Skeletal muscle tissue (tissue), 4 donors: Measurements from ENCODE around the gene POU2F1. TPM values are rescaled to one million over a fixed set of nuclear protein-coding genes. Genes with fewer than 3 reads are reported as not detected.
A peak's percentile ranks its signal among the peaks of the same experiment; 100 is the strongest.

Experiments
- H3K27ac ChIP-seq: one replicate; pipeline ENCODE4 v1.7.0; 2013; ENCODE audit warnings: mild to moderate bottlenecking, low read depth, low read length, inconsistent platforms
- H3K27me3 ChIP-seq, 3 donors: one replicate each; pipeline ENCODE4 v1.7.0; 2013; ENCODE audit warnings: low read length in 3 of 3; ENCODE audit not compliant: control insufficient read depth in 3 of 3, insufficient read depth in 3 of 3
- H3K36me3 ChIP-seq, 3 donors: one replicate each; pipeline ENCODE4 v1.7.0; 2013; ENCODE audit warnings: low read length in 3 of 3; ENCODE audit not compliant: control insufficient read depth in 3 of 3, insufficient read depth in 3 of 3
- H3K4me1 ChIP-seq, 3 donors: one replicate each; pipeline ENCODE4 v1.7.0; 2013; ENCODE audit warnings: low read length in 3 of 3, mild to moderate bottlenecking in 3 of 3; ENCODE audit not compliant: control insufficient read depth in 3 of 3, insufficient read depth in 3 of 3
- H3K4me3 ChIP-seq, 3 donors: one replicate each; pipeline ENCODE4 v1.7.0; 2013; ENCODE audit warnings: low read length in 3 of 3
- H3K9ac ChIP-seq, 3 donors: one replicate each; pipeline ENCODE4 v1.7.0; 2013; ENCODE audit warnings: low read length in 3 of 3, mild to moderate bottlenecking in 3 of 3, moderate library complexity in 2 of 3, low read depth in 1 of 3
- H3K9me3 ChIP-seq, 3 donors: one replicate each; pipeline ENCODE4 v1.7.0; 2013; ENCODE audit warnings: low read length in 3 of 3; ENCODE audit not compliant: control insufficient read depth in 3 of 3
- total RNA-seq: library from RNA; depleted of rRNA; stranded (reverse); fragments of >200 nt; gene quantifications from one replicate; pipeline ENCODE4 v1.2.3, GENCODE V29; 2014
- donor health status: Osteomylitis.

The POU2F1 gene
- total RNA-seq, 1 donor from 2014 or later: 11.5 TPM

DNA sequence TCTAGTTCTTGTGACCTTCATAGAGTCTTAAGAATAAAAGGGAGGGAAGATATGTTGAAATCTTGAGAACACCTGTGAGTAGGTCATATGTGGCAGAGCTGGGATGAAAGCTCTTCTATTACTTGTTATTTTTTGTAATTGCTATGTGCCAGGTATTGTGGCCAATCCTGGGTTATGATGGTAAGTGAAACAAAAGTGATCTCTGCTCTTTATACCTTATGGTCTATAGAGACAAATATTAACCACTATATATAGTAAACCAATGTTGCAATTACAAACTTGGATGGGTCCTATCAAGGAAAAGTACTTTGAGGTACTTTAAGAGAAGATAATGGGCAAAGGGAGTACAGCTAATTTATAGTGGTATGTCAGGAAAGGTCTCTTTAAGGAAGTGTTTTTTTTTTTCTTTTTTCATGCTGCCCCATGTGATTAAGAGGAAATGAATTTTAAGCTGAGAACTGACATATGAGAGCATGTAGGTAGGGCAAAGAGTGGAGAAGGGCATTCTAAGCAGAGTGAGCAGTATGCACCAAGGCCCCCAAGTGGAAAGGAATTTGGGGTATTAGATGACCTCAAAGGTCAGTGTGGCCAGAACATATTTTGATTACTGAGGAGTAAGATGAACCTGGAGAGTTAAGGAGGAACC, 43.3 kb downstream of the POU2F1 start:
- Histone ChIP-seq H3K4me3 (no peak overlapping the region), H3K27me3 (no peaks in the 10 kb centered on the region), H3K4me1 (peaks cover 10 to 30% (median 26%) of the 10 kb centered on the region in 3 donors), H3K27ac (no peak overlapping the region), H3K9ac (no peak overlapping the region), H3K36me3 (no peaks in the 10 kb centered on the region), H3K9me3 (no peaks in the 10 kb centered on the region)

DNA sequence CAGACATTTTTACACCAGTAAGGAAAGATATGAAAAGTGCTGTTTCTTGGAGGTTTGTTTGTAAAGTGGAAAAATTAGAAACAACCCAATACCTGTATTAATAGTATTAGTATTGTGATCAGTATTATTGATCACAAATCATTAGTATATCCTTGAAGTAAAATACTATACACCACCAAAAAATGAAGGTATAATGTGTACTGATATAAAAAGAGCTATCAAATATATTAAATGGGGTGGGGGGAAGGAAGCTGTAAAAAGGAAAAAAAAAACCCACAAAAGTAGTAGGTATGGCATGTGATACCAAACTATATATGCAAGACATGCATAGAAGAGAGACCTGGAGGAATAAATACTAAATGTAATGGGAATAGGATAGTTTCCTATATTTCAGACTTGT, 46.3 kb downstream of the POU2F1 start:
- H3K4me1 ChIP-seq: peaks cover 17 to 21% (median 20%) of the 10 kb centered on the region in 3 donors

DNA sequence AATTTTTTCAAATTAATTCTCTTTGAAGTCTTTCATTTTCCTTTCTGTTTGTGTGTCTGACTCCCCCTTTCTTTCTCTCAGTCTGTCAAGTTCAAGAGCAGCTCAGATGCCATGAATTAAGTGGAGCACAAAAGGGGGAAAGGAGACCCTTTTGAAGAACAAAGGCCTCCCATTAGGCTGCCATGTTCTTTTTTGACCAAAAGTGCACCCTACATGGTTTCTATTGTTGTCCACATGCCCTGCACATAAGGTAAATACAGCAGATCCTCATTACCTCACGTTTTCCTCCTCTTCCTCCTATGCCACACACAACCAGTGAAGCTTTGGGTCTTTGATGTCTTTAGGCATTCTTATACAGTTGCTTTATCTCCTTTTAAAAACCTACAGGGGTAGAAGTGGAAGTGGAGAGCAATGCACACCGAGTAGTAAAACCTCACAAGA, 47.7 kb downstream of the POU2F1 start:
- Histone ChIP-seq H3K27me3 (no peaks in the 10 kb centered on the region), H3K4me1 (peaks cover 14 to 19% (median 17%) of the 10 kb centered on the region in 3 donors), H3K4me3 (no peak overlapping the region), H3K27ac (no peak overlapping the region), H3K9me3 (no peaks in the 10 kb centered on the region), H3K36me3 (no peaks in the 10 kb centered on the region), H3K9ac (peak overlapping the region in 2 of 3 donors; percentile 35 to 42)

More for the DNA sequence above, 46.3 kb downstream of the POU2F1 start:
- Histone ChIP-seq H3K36me3 (no peaks in the 10 kb centered on the region), H3K9me3 (no peaks in the 10 kb centered on the region), H3K9ac (no peak overlapping the region), H3K4me3 (no peak overlapping the region), H3K27me3 (no peaks in the 10 kb centered on the region), H3K27ac (no peak overlapping the region)

DNA sequence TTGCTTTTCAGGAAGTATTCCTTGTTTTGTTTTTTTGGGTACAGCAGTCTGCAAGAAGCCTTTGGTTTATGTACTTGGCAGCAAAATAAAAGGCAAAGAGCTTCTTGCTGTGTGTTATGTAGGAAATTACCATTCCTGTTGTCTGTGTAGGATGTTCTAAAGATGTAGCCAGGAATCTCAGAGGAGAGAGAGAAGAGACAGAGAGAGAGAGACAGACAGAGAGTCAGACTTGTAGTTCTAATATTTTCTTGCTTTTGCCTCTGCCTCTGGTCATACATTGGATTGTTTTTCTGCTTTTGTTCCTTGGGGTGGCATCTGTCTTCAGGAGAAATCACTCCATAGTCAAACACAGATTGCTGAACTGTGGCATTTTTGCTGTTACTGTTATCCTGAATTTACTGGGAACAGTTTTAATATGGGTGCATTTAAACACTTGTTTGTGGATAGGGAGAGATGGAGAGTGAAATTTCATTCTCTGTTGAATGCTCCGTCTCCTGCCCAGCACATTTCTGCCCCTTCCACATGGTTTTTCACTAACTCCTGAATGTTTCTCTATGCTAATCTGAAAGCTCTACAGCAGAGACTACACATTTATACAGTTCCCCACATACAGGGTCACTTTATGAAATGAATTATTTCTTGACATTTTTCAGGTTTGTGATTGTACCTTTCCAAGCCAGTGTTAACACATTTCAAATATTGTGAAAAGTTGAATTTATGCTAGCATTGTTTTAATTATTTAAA, 49.8 kb downstream of the POU2F1 start:
- Histone ChIP-seq H3K27me3 (no peaks in the 10 kb centered on the region), H3K9ac (peak overlapping the region in 2 of 3 donors; percentile 1 to 24), H3K9me3 (no peaks in the 10 kb centered on the region), H3K4me3 (no peak overlapping the region), H3K4me1 (peaks cover 12 to 17% (median 14%) of the 10 kb centered on the region in 3 donors), H3K36me3 (no peaks in the 10 kb centered on the region), H3K27ac (no peak overlapping the region)

DNA sequence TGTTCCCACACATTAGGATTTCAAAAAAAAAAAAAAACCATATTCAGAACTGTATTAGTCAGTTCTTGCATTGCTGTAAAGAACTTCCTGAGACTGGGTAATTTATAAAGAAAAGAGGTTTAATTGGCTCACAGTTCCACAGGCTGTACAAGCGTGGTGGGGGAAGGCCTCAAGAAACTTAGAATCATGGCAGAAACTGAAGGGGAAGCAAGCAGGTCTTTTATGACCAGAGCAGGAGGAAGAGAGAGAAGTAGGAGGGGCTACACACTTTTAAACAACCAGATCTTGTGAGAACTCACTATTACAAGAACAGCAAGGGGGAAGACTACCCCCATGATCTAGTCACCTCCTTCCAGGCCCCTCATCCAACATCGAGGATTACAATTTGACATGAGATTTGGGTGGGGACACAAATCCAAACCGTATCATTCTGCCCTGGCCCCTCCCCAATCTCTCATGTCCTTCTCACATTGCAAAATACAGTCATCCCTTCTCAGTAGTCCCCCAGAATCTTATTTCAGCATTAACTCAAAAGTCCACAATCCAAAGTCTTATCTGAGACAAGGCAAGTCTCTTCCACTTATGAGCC, 51.8 kb downstream of the POU2F1 start:
- H3K9ac ChIP-seq: no peak overlapping the region
- H3K9me3 ChIP-seq: no peaks in the 10 kb centered on the region
- H3K27me3 ChIP-seq: no peaks in the 10 kb centered on the region
- H3K27ac ChIP-seq: no peak overlapping the region
- H3K4me1 ChIP-seq: peaks cover 16 to 18% (median 17%) of the 10 kb centered on the region in 3 donors
- H3K36me3 ChIP-seq: no peaks in the 10 kb centered on the region
- no peak overlapping the region for H3K4me3 ChIP-seq

DNA sequence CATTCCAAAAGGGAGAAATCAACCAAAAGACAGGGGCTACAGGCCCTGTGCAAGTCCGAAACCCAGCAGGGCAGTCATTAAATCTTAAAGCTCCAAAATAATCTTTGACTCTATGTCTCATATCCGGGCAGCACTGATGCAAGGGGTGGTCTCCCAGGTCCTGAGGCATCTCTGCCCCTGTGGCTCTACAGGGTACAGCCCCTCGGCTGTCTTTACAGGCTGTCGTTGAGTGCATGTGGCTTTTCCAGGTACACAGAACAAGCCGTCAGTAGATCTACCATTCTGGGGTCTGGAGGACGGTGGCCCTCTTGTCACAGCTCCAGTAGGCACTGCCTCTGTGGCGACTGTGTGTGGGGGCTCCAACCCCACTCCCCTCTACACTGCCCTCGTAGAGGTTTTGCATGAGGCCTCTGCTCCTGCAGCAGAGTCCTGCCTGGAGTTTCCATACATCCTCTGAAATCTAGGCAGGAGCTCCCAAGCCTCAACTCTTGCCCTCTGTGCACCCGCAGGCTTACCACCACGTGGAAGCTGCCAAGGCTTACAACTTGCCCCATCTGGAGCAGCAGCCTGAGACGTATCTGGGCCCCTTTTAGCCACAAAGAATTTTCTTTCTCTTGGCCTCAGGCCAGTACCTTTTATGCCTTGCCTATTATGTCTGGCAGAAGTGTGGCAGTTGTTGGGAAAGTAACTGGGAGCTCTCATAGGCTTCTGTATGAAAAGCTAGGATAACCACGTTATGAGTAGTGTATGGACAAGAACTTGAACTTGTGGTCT, 52.5 kb downstream of the POU2F1 start:
- H3K27ac ChIP-seq: no peak overlapping the region
- no peak overlapping the region for H3K4me3 ChIP-seq
- no peaks in the 10 kb centered on the region for H3K36me3 ChIP-seq
- no peak overlapping the region for H3K9ac ChIP-seq
- no peaks in the 10 kb centered on the region for H3K27me3 ChIP-seq
- H3K9me3 ChIP-seq: no peaks in the 10 kb centered on the region
- H3K4me1 ChIP-seq: peaks cover 15 to 22% (median 17%) of the 10 kb centered on the region in 3 donors

DNA sequence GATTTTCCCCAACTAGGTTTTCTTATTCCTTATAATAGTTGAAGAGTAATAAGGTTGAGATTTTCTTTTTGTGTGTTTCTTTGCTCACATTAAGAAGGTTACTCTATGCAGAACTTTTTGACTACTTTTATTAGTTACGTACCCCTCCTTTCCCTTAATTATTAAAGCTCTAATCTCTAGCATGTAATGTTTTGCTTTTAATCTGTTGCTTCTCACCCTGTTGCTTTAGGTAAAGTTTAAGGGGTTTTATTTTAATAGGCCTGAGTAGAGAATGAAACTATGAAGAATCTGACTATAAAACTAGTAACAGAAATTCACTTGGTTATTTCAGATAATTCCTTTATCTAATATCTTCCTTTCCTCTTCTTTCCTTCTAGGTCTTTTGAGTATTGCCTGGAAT, 53.4 kb downstream of the POU2F1 start:
- Histone ChIP-seq H3K27me3 (no peaks in the 10 kb centered on the region), H3K27ac (no peak overlapping the region), H3K4me3 (no peak overlapping the region), H3K9ac (peak overlapping the region in 1 of 3 donors; percentile 66), H3K4me1 (peaks cover 10 to 20% (median 13%) of the 10 kb centered on the region in 3 donors), H3K9me3 (no peaks in the 10 kb centered on the region), H3K36me3 (no peaks in the 10 kb centered on the region)

DNA sequence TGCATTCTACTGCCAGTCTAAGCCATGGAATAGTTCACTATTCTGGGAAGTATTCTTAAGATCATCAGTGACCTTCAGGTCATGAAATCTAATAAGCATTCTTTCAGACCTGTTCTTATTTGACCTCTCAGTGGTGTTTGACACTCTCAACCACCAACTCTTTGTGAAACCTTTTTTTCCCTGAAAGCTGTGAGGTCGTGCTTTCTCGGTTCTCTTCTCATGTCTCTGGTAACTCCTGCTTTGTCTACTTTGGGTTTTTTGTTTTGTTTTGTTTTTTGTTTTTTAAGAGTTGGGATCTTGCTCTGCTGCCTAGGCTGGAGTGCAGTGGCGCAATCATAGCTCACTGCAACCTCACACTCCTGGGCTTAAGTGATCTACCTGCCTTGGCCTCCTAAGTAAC, 56.3 kb downstream of the POU2F1 start:
- no peaks in the 10 kb centered on the region for H3K36me3 ChIP-seq

DNA sequence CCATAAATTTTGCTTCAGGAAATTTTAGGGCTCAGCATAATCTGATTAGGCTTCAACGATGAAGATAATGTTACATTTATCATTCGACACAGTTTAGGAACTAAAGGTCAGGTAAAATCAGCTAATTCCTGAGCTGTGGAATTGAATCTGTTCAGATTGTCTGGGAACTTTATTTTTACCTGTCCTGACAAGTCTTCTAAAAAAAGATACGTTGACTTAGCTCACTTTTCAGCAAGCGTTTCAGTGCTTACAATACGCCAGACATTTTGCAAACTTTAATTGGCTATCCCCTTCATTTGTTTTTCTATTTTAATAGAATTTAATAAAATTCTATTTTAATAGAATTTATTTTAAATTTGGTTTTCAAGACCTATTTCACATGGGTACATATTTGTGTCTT, 57.8 kb downstream of the POU2F1 start:
- peaks cover under 1 to 17% (median 4%) of the 10 kb centered on the region in 3 donors for H3K4me1 ChIP-seq
- H3K4me3 ChIP-seq: peak overlapping the region in 2 of 3 donors; percentile 10 to 23
- H3K27ac ChIP-seq: no peak overlapping the region

More for the DNA sequence above, 56.3 kb downstream of the POU2F1 start:
- H3K9me3 ChIP-seq: no peaks in the 10 kb centered on the region
- H3K27ac ChIP-seq: no peak overlapping the region
- peaks cover 6 to 17% (median 7%) of the 10 kb centered on the region in 3 donors for H3K4me1 ChIP-seq
- no peaks in the 10 kb centered on the region for H3K27me3 ChIP-seq
- no peak overlapping the region for H3K9ac ChIP-seq
- H3K4me3 ChIP-seq: no peak overlapping the region

More for the DNA sequence above, 57.8 kb downstream of the POU2F1 start:
- no peaks in the 10 kb centered on the region for H3K36me3 ChIP-seq
- H3K9me3 ChIP-seq: no peaks in the 10 kb centered on the region
- H3K9ac ChIP-seq: peak overlapping the region in 1 of 3 donors; percentile 30
- H3K27me3 ChIP-seq: no peaks in the 10 kb centered on the region
